C4-2B (cell line): ENCODE data around the gene DSC1.

Experiments
- CTCF ChIP-seq: fragments of 450-650 bp; conservative IDR thresholded peaks from 2 replicates; pipeline ENCODE4 v1.5.1; 2017; ENCODE audit warnings: mild to moderate bottlenecking
- ZFX ChIP-seq: fragments of 450-650 bp; IDR thresholded peaks from 2 replicates; pipeline ENCODE4 v1.6.1; 2017

DNA sequence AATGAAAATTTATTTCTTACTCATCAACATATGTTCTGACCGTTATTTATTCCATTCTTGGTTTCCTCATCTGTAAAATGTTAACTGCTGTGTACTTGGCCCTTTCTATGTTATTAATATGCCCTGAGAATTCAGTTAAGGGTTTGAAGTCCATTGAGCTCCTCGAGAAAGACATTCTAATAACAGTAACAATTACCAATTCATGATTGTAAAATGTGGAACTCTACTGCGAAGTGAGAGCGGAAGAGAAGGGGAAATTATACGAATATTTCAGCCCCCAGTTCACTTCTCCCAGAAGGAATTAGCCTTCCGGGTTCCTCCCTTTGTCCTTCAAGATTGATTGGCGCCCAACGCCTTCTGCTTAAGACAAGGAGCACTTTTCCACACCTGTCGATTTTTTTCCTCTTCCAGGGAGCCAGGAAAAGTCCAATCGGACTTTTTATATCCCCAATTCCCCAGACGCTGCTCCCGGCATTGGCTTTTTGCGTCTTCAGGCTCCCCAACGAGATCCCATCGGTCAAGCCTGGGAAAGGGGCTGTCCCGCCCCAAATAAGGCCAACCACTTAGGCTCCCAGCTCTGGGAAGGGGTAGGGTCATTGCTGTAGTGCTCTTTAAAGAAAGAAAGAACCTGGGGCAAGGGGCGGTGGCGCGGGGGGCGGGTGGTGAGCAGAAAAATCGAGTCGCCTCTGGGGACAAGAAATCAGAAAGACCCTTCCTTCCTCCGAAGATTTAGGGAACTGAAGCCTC is 62.0 kb downstream of the DSC1 start:
- TF ChIP-seq CTCF (no peak), ZFX (no peak)
